ENCODE data around the gene HEATR9. TPM values are rescaled to one million over a fixed set of nuclear protein-coding genes. Genes with fewer than 3 reads are reported as not detected.

HEATR9 gene
- total RNA-seq, 1 donor from 2014 or later, result not detected

DNA sequence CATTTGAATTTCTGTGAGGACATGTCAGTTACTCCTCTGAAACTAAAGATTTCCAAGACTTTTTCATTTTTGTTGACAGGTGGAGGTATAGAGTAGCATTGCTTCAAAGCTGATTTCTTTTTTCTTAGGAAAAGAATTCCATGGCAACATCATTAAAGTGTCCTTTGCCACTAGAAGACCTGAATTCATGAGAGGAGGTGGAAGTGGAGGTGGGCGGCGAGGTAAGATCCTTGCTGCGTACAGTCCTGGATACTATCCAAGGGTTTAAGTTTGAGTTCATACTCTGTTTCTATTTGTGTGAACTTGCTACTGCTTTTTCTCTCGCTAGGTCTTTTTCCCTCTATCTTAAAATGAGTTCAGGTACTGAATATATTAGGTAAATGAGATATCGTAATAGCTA is 26.5 kb downstream of the HEATR9 start:
- Mint-ChIP-seq H3K27me3 (ENCODE audit: low read depth) (no peaks in the 10 kb centered on the region), H3K36me3 (ENCODE audit: low read depth) (peaks cover 29% of the 10 kb centered on the region), H3K4me1 (no peaks in the 10 kb centered on the region), H3K4me3 (no peak overlapping the region), H3K9me3 (no peaks in the 10 kb centered on the region), H3K27ac (ENCODE audit: unreplicated experiment) (no peak overlapping the region)
- DNase-seq (ENCODE audit: low read depth, low spot score), result no peak
- TF ChIP-seq, protein P1, sequence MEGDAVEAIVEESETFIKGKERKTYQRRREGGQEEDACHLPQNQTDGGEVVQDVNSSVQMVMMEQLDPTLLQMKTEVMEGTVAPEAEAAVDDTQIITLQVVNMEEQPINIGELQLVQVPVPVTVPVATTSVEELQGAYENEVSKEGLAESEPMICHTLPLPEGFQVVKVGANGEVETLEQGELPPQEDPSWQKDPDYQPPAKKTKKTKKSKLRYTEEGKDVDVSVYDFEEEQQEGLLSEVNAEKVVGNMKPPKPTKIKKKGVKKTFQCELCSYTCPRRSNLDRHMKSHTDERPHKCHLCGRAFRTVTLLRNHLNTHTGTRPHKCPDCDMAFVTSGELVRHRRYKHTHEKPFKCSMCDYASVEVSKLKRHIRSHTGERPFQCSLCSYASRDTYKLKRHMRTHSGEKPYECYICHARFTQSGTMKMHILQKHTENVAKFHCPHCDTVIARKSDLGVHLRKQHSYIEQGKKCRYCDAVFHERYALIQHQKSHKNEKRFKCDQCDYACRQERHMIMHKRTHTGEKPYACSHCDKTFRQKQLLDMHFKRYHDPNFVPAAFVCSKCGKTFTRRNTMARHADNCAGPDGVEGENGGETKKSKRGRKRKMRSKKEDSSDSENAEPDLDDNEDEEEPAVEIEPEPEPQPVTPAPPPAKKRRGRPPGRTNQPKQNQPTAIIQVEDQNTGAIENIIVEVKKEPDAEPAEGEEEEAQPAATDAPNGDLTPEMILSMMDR (conservative IDR thresholded peaks at IDR 0.05), result no peak

DNA sequence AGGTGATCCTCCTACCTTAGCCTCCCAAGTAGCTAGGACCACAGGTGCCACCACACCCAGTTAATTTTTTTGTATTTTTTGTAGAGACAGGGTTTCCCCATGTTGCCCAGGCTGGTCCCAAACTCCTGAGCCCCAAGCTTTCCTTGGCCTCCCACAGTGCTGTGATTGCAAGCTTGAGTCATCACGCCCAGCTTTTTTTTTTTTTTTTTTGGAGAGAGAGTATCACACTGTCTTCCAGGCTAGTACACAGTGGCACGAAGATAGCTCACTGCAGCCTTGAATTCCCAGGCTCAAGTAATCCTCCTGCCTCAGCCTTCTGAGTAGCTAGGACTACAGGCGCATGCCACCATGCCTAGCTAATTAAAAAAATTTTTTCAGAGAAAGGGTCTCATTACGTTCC is 27.2 kb downstream of the HEATR9 start:
- Mint-ChIP-seq H3K9me3 (no peaks in the 10 kb centered on the region), H3K36me3 (ENCODE audit: low read depth) (peaks cover 31% of the 10 kb centered on the region), H3K4me3 (no peak overlapping the region), H3K27ac (ENCODE audit: unreplicated experiment) (no peak overlapping the region), H3K4me1 (no peaks in the 10 kb centered on the region), H3K27me3 (ENCODE audit: low read depth) (no peaks in the 10 kb centered on the region)
- TF ChIP-seq, protein P1 (conservative IDR thresholded peaks at IDR 0.05), result no peak
- DNase-seq (ENCODE audit: low read depth, low spot score), result no peak

DNA sequence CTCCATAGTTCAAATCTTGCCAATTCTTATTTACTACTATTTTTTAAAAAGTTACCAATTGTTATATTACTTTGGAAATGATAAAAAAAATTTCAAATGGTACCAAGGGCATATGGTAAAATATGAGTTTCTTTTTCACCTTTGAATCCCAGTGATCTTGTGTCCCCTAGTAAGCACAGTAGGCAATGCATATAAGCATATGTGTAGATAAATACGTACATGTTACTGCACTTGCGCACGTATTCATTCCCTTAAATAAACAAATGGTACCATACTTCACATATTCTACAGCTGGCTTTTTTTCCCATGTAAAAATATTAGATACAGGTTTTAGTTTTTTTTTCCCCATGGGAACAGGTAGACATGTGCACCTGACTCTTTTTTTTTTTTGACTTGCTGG is 27.6 kb downstream of the HEATR9 start:
- no peak for DNase-seq (ENCODE audit: low read depth, low spot score)
- no peaks in the 10 kb centered on the region for H3K27me3 Mint-ChIP-seq (ENCODE audit: low read depth)
- no peaks in the 10 kb centered on the region for H3K9me3 Mint-ChIP-seq
- H3K36me3 Mint-ChIP-seq (ENCODE audit: low read depth), result peaks cover 35% of the 10 kb centered on the region
- H3K4me1 Mint-ChIP-seq, result no peaks in the 10 kb centered on the region
- TF ChIP-seq, protein P1 (conservative IDR thresholded peaks at IDR 0.05), result no peak
- H3K4me3 Mint-ChIP-seq, result no peak overlapping the region
- H3K27ac Mint-ChIP-seq (ENCODE audit: unreplicated experiment), result no peak overlapping the region

DNA sequence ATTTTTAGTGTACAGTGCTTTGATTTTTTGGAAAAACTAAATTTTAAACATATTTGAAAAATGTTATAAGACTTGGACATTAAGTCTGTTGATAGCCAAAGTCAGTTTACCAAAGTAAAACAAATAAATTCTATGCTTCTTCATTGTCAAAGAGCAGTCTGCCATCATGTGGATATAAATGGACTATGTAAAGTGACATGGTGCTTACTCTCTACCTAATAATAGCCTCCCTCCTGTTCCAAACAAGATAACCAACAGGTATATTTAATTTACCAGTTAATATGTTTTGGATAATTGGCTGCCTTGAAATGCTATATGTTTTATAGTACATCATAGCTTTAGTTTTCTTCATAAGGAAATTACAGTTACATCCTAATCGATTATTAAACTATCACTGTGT is 43.5 kb downstream of the HEATR9 start:
- no peak for DNase-seq (ENCODE audit: low read depth, low spot score)
- TF ChIP-seq, protein P1 (conservative IDR thresholded peaks at IDR 0.05), result no peak
- peaks cover 32% of the 10 kb centered on the region for H3K36me3 Mint-ChIP-seq (ENCODE audit: low read depth)
- no peak overlapping the region for H3K27ac Mint-ChIP-seq (ENCODE audit: unreplicated experiment)
- H3K27me3 Mint-ChIP-seq (ENCODE audit: low read depth), result no peaks in the 10 kb centered on the region
- no peaks in the 10 kb centered on the region for H3K9me3 Mint-ChIP-seq
- H3K4me1 Mint-ChIP-seq, result no peaks in the 10 kb centered on the region
- no peak overlapping the region for H3K4me3 Mint-ChIP-seq

DNA sequence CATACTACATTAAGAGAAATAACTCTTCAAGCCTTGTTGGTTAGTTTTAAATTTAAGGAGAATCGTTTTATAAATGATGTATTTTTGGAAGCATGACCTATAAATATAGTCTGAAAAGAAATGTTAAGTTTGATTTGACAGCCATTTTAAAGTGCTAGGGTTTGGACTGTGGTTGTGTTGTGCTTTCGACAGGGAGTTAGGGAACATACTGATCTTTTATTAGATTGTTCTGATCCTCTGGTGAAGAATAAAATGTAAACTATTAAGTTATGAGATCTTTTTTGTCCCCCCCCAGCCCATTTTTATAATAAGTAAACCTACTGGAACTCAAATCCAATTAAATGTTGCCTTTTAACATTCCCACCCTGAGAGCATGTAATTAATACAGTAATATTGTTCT is 47.4 kb downstream of the HEATR9 start:
- Mint-ChIP-seq H3K36me3 (ENCODE audit: low read depth) (peaks cover 28% of the 10 kb centered on the region), H3K27me3 (ENCODE audit: low read depth) (no peaks in the 10 kb centered on the region)

More for the DNA sequence above, 47.4 kb downstream of the HEATR9 start:
- no peaks in the 10 kb centered on the region for H3K4me1 Mint-ChIP-seq
- no peak for DNase-seq (ENCODE audit: low read depth, low spot score)
- TF ChIP-seq, protein P1 (conservative IDR thresholded peaks at IDR 0.05), result no peak
- H3K4me3 Mint-ChIP-seq, result no peak overlapping the region
- no peaks in the 10 kb centered on the region for H3K9me3 Mint-ChIP-seq
- H3K27ac Mint-ChIP-seq (ENCODE audit: unreplicated experiment), result no peak overlapping the region
